ENCODE results near the gene GALNTL6. TPM values are rescaled to one million over a fixed set of nuclear protein-coding genes. Genes with fewer than 3 reads are reported as not detected.

GALNTL6 gene
- total and polyA plus RNA-seq, 2 experiments from 2014 or later = 0.38 to 0.40 TPM

GRCh38 chr4:172068506-172068905 is 255.3 kb downstream of the GALNTL6 start:
- H3F3A ChIP-seq (replicated peaks; ENCODE audit: low read depth) = no peaks in the 10 kb centered on the region
- H4K20me1 ChIP-seq (replicated peaks; ENCODE audit: insufficient read depth) = no peaks in the 10 kb centered on the region
- no peaks in the 10 kb centered on the region for H3K27me3 Mint-ChIP-seq (ENCODE audit: insufficient read depth, low read depth, poor library complexity)
- no peak overlapping the region for H2AFZ ChIP-seq
- peaks cover 12% of the 10 kb centered on the region; the same call in 2 of the 3 replicates for H3K36me3 Mint-ChIP-seq (ENCODE audit: low read depth)
- TF ChIP-seq ZNF462 (CRISPR knock-in tag; IDR thresholded peaks at IDR 0.05) (no peak), JUNB (IDR thresholded peaks at IDR 0.05; ENCODE audit: unreplicated experiment) (no peak), NANOG (IDR thresholded peaks at IDR 0.05; ENCODE audit: borderline replicate concordance) (no peak), ZNF114 (CRISPR knock-in tag; IDR thresholded peaks at IDR 0.05) (no peak), ETS1 (IDR thresholded peaks at IDR 0.05) (no peak), REST (IDR thresholded peaks at IDR 0.05; ENCODE audit: unreplicated experiment) (no peak), ZNF331 (CRISPR knock-in tag; IDR thresholded peaks at IDR 0.05; ENCODE audit: low read depth) (no peak), POLR2AphosphoS5 (IDR thresholded peaks at IDR 0.05; ENCODE audit: low read depth) (no peak), EZH2phosphoT487 (IDR thresholded peaks at IDR 0.05; ENCODE audit: unreplicated experiment) (no peak), STAT1 (IDR thresholded peaks at IDR 0.05; ENCODE audit: unreplicated experiment) (no peak), CREB1 (CRISPR knock-in tag; IDR thresholded peaks at IDR 0.05; ENCODE audit: low read depth) (no peak), EZH2 (IDR thresholded peaks at IDR 0.05; ENCODE audit: low read depth, unreplicated experiment) (no peak)
- no peak overlapping the region for H3K4me3 ChIP-seq
- no peaks in the 10 kb centered on the region for H3K36me3 ChIP-seq (ENCODE audit: insufficient read depth)
- no peaks in the 10 kb centered on the region for H3K79me2 ChIP-seq (replicated peaks; ENCODE audit: insufficient read depth)
- H3K4me3 Mint-ChIP-seq = no peak overlapping the region
- DNase-seq (ENCODE audit: low spot score) = no peak
- peaks cover 6% of the 10 kb centered on the region for H3K9me2 ChIP-seq (ENCODE audit: insufficient read depth)
- H3K4me1 Mint-ChIP-seq = peaks cover 25% of the 10 kb centered on the region
- H3K27ac ChIP-seq (ENCODE audit: low read depth) = peak overlapping the region; percentile 51; the same call in 1 of the 2 replicates
- H3K9me3 Mint-ChIP-seq = peaks cover 3% of the 10 kb centered on the region; the same call in 1 of the 3 replicates
- peak overlapping the region; percentile 26; the same call in 1 of the 2 replicates for H3K27ac Mint-ChIP-seq
- H3K4me2 ChIP-seq = peak overlapping the region; percentile 2
- H3K4me1 ChIP-seq (ENCODE audit: insufficient read depth) = peaks cover 30% of the 10 kb centered on the region
- no peak for ATAC-seq
- no peaks in the 10 kb centered on the region for H3K27me3 ChIP-seq (ENCODE audit: insufficient read depth)
